NCI-H2171 treated with DMSO at 0.1 percent for 48 hours (cell line): ENCODE measurements around the gene WDR45B.

Experiments used
- DNase-seq: peaks from one replicate; lab custom pipeline; 2025; lab: John Stamatoyannopoulos, UW

Gene WDR45B

GRCh38 chr17:82648165-82648668, at the start of gene WDR45B:
Gene WDR45B, minus strand, starts transcription at chr17:82648444. Its CDS starts 104 bp downstream, at chr17:82648340.
- DNase-seq: peak; percentile 88

GRCh38 chr17:82697808-82698064, 49.5 kb upstream of the WDR45B start:
- DNase-seq: no peak

GRCh38 chr17:82696916-82697807, 48.9 kb upstream of the WDR45B start:
- DNase-seq: no peak

- DNase-seq: no peak
Observed at GRCh38 chr17:82696259-82696658, 48.0 kb upstream of the WDR45B start.

DNA sequence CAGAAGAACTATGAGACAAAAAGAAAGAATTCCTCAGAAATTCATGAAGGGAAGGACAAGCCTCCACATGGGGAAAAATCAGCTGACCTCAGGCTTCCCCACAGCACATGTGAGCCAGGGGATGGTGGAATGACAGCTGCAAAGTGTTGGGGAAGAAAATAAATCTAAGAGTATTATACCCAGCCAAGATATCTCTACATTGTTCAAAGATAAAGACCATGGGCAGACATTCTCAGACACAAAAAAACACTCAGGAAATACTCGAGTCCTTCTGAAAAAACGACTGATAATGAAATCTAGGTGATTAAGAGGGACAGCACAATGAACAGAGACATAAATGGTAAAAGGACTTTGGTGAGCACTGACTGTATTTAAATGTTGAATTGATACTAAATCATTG, 46.4 kb upstream of the WDR45B start:
- no peak for DNase-seq

- DNase-seq: no peak
Observed at GRCh38 chr17:82693168-82693867, 45.1 kb upstream of the WDR45B start.

- DNase-seq: no peak
Observed at GRCh38 chr17:82692268-82692667, 44.0 kb upstream of the WDR45B start.

DNA sequence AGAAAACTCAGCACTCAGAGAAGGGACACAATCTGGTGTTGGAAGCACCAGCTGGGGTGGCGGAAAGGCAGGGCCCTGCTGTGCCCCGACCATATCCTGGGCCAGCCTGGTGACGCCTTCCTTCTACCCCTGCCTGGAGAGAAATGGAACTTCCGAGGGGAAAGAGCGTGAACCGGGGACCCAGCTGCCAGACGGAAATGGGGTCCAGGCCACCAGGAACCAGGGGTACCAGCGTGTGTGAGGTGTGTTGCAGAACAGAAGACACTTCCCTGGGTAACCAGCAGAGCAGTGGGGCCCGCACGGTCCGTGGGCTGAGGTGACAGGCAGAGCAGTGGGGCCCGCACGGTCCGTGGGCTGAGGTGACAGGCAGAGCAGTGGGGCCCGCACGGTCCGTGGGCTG, 43.5 kb upstream of the WDR45B start:
- no peak for DNase-seq

DNA sequence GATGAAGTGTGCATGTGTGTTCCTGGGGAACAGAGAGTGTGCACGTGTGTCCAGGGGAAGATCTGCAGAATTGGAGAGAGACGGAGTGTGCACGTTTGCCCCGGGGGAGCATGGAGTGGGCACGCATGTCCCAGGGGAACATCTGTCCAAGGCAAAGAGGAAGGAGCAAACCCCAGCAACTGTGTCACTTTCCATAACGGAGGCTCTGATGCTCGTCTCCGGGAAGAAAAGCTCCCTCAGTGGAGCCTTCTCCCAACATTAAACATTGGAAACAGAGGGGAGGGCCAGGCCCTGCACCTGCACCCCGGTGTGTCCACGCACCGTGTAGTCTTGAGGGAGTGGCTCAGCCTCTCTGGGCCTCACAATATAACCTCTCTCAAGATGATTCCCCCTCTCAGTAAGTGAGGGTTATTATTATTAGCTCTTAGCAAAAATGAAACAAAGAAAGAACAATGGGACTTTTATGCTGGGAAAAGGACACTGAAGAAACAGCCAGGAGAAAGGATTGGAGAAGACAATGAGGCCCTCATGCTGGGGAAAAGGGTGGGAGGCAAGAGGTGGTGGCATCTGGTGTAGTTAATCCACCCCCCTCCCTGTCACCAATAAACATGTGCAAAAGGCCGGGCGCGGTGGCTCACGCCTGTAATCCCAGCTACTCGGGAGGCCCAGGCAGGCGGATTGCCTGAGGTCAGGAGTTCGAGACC, 42.7 kb upstream of the WDR45B start:
- DNase-seq: no peak

DNA sequence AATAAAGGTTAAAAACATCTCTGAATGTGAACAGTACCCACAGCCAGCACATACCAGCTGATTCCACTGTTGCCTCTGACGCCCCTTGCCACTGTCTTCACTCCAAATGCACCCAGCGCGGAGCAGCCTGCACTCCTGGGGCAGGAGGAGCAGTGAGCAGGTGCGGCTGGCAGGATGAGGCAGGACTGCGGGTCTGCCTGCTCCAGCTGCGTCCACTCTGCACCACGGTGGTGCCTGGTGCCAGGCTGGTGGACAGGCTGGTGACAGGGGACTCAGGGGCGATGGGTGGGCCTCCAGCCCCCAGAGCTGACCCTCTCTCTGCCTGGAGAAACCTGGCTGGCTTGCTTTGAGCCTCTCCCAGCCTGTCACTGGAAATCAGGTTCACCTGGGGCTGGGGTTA, 40.8 kb upstream of the WDR45B start:
- no peak for DNase-seq

DNA sequence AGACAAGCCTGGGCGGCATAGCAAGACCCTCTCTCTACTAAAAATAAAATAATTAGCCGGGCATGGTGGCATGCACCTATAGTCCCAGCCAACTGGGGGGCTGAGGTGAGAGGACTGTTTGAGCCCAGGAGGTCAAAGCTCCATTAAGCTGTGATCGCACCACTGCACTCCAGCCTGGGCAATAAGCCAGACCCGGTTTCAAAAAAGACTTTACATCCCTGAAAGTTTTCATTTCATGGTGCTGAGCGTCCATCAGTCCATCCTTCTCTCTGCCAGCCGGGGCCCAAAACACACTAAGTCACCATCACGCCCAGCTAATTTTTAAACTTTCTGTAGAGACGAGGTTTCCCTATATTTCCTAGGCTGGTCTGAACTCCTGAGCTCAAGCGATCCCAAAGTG, 39.6 kb upstream of the WDR45B start:
- no peak for DNase-seq

GRCh38 chr17:82687375-82687861, 39.2 kb upstream of the WDR45B start:
- DNase-seq: no peak

DNA sequence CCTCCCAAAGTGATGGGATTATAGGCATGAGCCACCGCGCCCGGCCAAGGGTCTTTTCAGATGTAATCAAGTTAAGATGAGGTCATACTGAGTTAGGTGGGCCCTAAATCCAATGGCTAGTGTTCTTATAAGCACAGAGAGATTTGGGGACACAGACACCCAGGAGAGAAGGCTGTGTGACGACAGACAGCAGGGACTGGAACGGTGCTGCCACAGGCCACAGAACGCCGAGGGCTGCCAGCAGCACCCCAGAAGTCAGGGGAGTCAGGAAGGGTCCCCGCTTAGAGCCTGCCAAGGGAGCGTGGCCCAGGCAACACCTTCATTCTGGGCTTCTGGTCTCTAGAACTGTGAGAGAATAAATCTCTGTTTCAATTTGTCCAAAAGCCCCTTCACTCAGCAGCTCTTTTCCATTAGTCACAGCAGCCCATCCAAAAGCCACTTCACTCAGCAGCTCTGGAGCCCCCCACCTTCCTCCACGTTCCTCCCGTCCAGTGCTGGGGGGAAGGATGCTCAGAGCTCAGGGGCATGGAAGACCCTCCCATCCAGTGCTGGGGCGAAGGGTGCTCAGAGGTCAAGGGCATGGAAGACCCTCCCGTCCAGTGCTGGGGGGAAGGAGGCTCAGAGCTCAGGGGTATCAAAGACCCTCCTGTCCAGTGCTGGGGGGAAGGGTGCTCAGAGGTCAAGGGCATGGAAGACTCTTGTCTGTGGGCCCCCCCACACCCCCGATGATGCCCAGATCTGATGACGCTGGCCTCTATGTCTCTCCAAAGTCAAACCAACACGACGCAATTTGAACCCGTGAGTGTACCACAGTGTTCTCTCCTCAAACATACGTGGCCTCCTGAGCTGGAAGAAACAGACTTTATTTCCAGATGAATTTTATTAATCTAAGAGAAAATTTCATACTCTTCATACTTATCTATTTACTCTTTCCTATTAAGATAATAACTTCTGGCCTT, 38.4 kb upstream of the WDR45B start:
- DNase-seq: no peak

DNA sequence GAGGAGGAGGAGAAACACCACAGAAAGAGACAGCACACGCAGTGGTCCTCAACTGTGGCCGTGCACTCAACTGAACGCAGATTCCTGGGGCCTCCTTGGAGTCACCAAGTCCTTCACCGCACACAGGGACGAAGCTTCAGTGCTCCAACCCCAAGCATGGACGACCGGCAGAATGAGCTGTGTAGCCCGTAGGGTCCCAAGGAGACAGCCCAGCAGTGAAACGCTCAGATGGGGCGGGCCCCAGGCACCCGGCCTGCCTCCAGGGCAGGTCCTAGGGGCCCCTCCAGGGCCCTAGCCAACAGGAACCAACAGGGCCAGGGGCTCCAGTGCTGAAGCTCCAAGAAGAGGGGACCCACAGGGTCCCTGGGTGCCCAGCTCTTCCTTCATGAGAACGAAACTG, 37.0 kb upstream of the WDR45B start:
- no peak for DNase-seq

- no peak for DNase-seq
Observed at GRCh38 chr17:82684228-82684841, 36.1 kb upstream of the WDR45B start.

- DNase-seq: no peak
Observed at GRCh38 chr17:82683534-82683933, 35.3 kb upstream of the WDR45B start.

- DNase-seq: no peak
Observed at GRCh38 chr17:82681547-82681946, 33.3 kb upstream of the WDR45B start.

- no peak for DNase-seq
Observed at GRCh38 chr17:82679586-82680465, 31.6 kb upstream of the WDR45B start.

DNA sequence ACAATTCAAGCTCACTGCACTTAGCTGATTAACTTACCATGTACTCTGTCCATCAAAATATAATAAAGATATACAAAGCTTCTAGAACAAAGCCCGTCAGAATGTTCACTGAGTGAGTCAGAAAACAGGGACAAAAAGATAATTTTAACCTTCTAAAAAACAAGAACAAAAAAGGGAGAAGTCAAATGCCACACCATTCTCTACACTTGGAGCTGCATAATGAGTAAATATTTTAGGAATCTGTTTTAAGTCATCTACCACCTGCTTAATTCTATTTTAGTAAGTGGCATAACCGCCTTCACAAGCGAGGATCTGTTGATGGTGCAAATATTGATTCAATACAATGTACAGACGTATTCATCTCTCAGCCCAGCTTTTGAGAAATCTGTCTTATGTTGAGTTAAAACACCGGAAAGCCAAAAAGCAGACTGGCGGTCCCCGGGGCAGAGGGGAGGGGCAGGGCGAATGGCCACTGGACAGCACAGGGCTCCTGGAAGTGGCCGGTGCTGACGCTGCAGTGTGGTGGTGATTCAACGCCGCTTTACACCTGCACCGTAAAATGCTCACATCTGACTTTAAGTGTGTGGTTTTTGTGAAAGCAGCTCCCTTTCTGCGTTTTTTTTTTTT, 30.1 kb upstream of the WDR45B start:
- DNase-seq: no peak
